Stimulated activated memory B cell treated with anti-CD40 and anti-IgM and Interleukin-4, amounts not matched to agents 10 μg/mL and 1 μg/mL and 100 μg/mL, for 72 hours (primary cell): ENCODE measurements around the gene HDGF.
A peak's percentile ranks its signal among the peaks of the same experiment; 100 is the strongest.

Source experiments
- ATAC-seq: fragments of 150-1000 bp; cut with Tn5 transposase; 2 replicates; pipeline ENCODE4 v1.10.0; 2021
- H3K27ac Mint-ChIP-seq: one replicate; pipeline ENCODE4 v1.8.0; 2022; ENCODE audit warnings: mild to moderate bottlenecking, mixed read lengths
- H3K27me3 Mint-ChIP-seq: one replicate; pipeline ENCODE4 v1.8.0; 2022; ENCODE audit warnings: mixed read lengths
- H3K36me3 Mint-ChIP-seq: one replicate; pipeline ENCODE4 v1.8.0; 2022; ENCODE audit warnings: mixed read lengths
- H3K4me1 Mint-ChIP-seq: one replicate; pipeline ENCODE4 v1.8.0; 2022; ENCODE audit warnings: mixed read lengths
- H3K4me3 Mint-ChIP-seq: one replicate; pipeline ENCODE4 v1.8.0; 2022; ENCODE audit warnings: mild to moderate bottlenecking, moderate library complexity, mixed read lengths
- H3K9me3 Mint-ChIP-seq: one replicate; pipeline ENCODE4 v1.8.0; 2022; ENCODE audit warnings: mixed read lengths

The HDGF gene

DNA sequence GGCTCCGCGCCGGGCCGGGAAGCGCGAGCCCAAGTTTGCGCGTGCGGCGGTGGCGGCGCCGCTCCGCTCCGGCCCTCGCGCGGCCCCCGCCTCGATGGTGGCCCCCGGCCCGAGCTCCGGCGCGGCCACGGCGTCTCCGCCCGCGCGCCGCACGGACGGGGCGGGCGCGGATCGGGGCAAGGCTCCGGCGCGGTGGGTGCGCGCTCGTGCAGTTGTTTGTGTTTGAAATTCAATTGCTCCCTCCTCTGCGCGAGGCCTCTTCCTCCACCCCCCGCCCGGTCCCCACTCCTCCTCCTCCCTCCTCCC, at the start of gene HDGF:
Gene HDGF, minus strand, starts transcription at position 225 of the 306 bp plus-strand sequence. CDS start 246 bp downstream, outside the sequence.
- Mint-ChIP-seq H3K4me1 (peaks cover 65% of the 10 kb centered on the region), H3K27me3 (no peaks in the 10 kb centered on the region), H3K36me3 (peaks cover 5% of the 10 kb centered on the region), H3K27ac (peak within 1 kb of the TSS; percentile 93), H3K4me3 (peak within 1 kb of the TSS; percentile 85), H3K9me3 (no peaks in the 10 kb centered on the region)
- no peak for ATAC-seq

DNA sequence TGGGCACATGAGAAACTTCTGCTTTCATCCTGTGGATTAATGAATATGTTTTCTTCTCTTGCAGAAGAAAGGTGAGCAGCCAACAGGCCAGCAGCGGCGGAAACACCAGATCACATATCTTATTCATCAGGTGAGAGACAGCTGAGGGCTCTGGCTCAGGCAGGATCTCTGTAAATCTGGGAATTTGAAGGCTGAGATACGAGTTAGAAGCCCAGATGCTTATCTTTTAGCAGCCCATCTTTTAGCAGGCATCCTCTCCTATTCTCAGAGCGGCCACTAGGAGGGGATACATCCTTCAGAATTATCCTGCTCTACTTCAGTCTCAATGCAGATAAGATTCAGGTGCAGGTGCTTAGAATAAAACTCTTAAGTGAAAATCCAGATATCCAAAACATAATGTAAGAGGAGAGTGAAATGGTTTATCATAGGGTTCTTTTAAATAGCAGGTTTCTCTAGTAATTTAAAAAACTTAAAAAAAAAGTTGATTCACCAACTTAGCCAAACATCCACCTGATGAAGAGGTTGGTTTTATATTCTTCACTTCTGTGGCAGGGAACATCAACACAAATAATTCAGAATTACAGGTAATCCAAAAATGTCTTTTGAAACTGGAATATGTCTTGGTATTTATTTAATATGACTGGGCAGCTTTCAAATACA, 45.9 kb upstream of the HDGF start:
- H3K27me3 Mint-ChIP-seq: no peaks in the 10 kb centered on the region
- ATAC-seq: no peak
- no peaks in the 10 kb centered on the region for H3K4me1 Mint-ChIP-seq
- H3K27ac Mint-ChIP-seq: no peak overlapping the region
- no peaks in the 10 kb centered on the region for H3K9me3 Mint-ChIP-seq
- H3K36me3 Mint-ChIP-seq: peaks cover 65% of the 10 kb centered on the region
- no peak overlapping the region for H3K4me3 Mint-ChIP-seq

DNA sequence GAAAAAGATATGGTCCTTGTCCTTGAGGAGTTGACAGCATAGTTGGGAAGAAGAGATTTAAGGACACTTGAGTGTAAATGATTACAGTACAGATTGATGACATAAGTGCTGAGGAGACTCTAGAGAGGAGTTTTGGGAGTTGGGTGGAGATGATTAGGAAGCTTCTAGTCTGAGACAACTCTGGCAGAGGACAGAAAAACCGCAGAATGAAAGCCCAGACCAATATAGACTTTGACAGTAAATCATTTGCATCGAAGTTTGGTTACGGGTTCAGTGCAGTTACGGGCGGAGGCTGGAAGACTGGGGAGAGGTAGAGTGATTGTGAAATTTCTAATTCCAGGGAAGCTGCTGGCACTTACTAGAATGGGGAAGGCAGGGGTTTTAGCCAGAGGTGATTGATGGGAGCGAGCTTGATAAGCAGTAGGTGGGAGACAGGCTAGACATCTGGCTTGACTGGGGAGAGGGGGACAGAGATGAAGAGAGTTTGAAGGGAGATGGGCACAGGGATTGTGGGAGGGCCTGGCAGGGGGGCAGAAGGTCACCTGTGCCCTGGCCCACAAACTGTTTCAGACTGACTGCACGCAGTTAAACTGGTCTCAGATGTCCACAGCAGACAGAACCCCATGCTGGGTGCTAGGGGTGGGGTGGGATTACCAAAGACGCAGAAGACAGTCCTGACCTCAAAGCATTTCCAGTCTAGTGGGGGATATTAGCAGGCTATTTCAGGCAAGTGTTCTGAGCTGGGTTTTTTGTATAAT, 45.0 kb upstream of the HDGF start:
- H3K27me3 Mint-ChIP-seq: no peaks in the 10 kb centered on the region
- H3K4me1 Mint-ChIP-seq: no peaks in the 10 kb centered on the region
- peaks cover 71% of the 10 kb centered on the region for H3K36me3 Mint-ChIP-seq
- ATAC-seq: no peak
- no peak overlapping the region for H3K4me3 Mint-ChIP-seq
- H3K27ac Mint-ChIP-seq: peak overlapping the region; percentile 0
- H3K9me3 Mint-ChIP-seq: no peaks in the 10 kb centered on the region

DNA sequence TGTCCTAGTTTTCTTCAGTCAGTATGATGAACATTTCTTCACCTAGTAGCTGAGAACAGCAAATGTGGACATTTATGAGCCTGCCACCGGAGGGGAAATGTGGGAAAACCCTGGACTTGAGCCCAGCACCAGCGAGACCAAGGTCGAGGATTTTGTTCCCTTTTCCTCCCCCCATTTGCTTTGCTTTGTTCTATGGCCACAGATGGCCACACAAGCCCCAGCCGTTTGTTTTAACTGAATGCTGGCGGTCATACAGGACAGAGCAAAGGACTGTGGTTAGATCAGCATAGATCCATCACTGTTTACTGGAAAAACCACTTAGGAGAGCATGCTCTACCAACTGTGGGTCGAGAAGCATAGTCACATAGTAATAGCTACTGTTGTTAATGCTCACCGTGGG, 44.3 kb upstream of the HDGF start:
- H3K27me3 Mint-ChIP-seq: no peaks in the 10 kb centered on the region
- H3K9me3 Mint-ChIP-seq: no peaks in the 10 kb centered on the region
- H3K27ac Mint-ChIP-seq: no peak overlapping the region
- H3K4me3 Mint-ChIP-seq: no peak overlapping the region
- ATAC-seq: no peak
- H3K4me1 Mint-ChIP-seq: no peaks in the 10 kb centered on the region
- H3K36me3 Mint-ChIP-seq: peaks cover 73% of the 10 kb centered on the region

DNA sequence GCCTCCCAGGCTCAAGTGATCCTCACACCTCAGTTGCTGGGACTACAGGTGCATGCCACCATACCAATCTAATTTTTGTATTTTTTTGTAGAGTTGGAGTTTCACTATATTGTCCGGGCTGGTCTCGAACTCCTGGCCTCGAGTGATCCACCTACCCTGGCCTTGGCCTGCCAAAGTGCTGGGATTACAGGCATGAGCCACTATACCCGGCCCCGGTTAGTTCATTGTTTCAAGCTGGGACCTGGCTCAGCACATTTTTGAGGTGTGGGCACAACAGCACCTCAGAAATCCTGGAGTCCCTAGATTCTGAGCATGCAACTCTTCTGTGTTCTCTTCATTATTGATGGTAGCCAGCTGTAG, 43.9 kb upstream of the HDGF start:
- H3K27ac Mint-ChIP-seq: no peak overlapping the region
- H3K9me3 Mint-ChIP-seq: no peaks in the 10 kb centered on the region
- no peak for ATAC-seq
- H3K4me3 Mint-ChIP-seq: no peak overlapping the region
- peaks cover 69% of the 10 kb centered on the region for H3K36me3 Mint-ChIP-seq
- no peaks in the 10 kb centered on the region for H3K27me3 Mint-ChIP-seq
- H3K4me1 Mint-ChIP-seq: no peaks in the 10 kb centered on the region

DNA sequence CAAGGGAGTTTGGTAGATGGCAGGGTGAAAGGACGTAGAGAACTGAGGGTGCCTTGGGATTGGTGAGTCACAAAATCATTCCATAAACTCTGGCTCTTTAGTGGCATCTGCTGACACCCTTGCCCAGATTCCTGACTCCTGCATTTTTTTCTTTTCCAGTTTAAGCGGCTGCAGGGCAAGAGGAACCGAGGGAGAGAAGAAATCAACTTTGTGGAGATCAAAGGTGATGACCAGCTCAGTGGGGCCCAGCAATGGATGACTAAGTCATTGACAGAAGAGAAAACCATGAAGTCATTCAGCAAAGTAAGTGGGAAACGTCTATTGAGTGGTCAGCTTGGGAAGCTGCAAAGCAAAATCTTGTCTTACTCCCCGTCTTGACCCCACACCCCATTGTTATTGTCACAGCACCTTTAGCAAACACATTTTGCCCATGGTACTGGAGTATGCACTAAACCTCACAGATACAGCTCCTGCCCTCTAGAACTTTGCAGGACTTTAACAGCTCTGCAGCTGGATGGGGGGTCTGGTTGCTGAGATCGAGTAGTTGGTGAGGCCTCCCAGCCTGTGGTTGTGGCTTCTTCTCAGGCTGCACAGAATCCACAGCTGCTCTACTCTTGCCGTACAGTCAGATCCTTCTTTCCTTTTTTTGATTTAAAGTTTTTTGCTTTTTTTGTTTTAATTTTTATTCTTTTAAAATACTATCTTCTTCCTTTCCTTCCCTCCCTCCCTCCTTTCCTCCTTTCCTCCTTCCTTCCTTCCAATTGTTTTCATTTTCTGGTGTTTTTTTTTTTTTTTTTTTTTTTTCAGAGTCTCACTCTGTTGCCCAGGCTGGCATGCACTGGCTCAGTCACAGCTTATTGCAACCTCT, 43.3 kb upstream of the HDGF start:
- no peak overlapping the region for H3K27ac Mint-ChIP-seq

DNA sequence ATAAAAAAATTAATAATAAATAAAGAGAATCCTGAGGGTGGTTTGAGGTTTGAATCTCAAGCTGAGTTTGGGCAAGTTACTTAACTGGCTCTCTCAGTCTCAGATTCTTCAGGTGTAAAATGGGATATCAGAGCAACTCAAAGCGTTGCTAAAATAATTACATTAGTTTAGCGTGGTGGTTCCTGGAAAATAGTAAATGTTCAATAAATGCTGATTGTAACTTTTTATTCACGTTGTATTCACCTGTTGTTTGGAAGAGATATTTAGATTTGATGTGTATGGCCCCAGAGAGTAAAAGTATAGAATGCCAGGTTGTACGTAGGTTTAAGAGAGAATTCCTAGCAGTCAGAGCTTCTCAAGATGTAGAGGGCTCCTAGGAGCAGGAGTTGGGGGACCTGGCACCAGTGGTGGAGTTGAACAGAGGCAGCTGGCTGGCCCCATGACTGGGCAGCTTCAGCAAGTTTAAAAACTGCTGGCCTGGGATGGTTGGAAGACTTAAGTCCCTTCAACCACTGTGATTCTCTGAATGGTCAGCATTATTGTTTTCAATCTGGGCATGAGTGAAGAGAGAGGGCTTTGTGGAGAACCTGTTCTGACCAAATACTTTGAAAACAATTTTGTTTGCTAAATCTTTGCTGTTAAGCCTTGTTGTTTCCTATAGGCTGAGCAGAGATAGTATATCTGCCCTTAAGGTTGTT, 38.3 kb upstream of the HDGF start:
- Mint-ChIP-seq H3K27ac (no peak overlapping the region), H3K36me3 (peaks cover 80% of the 10 kb centered on the region), H3K4me3 (no peak overlapping the region), H3K9me3 (no peaks in the 10 kb centered on the region), H3K27me3 (no peaks in the 10 kb centered on the region), H3K4me1 (peaks cover 11% of the 10 kb centered on the region)
- no peak for ATAC-seq

More for the DNA sequence above, 43.3 kb upstream of the HDGF start:
- no peak overlapping the region for H3K4me3 Mint-ChIP-seq
- H3K9me3 Mint-ChIP-seq: no peaks in the 10 kb centered on the region
- H3K4me1 Mint-ChIP-seq: no peaks in the 10 kb centered on the region
- H3K27me3 Mint-ChIP-seq: no peaks in the 10 kb centered on the region
- ATAC-seq: no peak
- peaks cover 69% of the 10 kb centered on the region for H3K36me3 Mint-ChIP-seq

DNA sequence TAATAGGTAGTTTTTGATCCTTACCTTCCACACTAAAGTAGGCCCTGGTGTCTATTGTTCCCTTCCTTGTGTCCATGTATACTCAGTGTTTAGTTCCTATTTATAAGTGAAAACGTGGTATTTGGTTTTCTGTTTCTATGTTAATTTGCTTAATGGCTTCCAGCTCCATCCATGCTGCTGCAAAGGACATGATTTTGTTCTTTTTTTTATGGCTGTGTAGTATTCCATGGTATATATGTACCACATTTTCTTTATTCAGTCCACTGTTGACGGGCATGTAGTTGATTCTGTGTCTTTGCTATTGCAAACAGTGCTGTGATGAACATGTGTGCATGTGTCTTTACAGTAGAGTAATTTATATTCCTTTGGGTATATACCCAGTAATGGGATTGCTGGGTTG, 36.7 kb upstream of the HDGF start:
- H3K27ac Mint-ChIP-seq: no peak overlapping the region
- no peaks in the 10 kb centered on the region for H3K27me3 Mint-ChIP-seq
- no peak for ATAC-seq
- peaks cover 72% of the 10 kb centered on the region for H3K36me3 Mint-ChIP-seq
- H3K9me3 Mint-ChIP-seq: no peaks in the 10 kb centered on the region
- no peak overlapping the region for H3K4me3 Mint-ChIP-seq
- peaks cover 11% of the 10 kb centered on the region for H3K4me1 Mint-ChIP-seq

DNA sequence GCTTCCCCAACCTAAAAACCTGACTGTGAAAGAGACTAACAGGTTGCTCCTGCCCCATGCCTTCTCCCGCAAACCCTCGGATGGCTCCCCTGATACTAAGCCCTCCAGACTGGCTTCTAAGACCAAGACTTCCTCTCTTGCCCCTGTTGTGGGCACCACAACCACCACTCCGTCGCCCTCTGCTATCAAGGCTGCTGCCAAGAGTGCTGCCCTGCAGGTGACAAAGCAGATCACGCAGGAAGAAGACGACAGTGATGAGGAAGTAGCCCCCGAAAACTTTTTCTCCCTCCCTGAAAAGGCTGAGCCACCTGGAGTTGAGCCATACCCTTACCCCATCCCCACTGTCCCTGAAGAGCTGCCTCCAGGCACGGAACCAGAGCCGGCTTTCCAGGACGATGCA, 35.2 kb upstream of the HDGF start:
- peaks cover 72% of the 10 kb centered on the region for H3K36me3 Mint-ChIP-seq
- no peak overlapping the region for H3K4me3 Mint-ChIP-seq
- H3K4me1 Mint-ChIP-seq: peaks cover 16% of the 10 kb centered on the region
- H3K27me3 Mint-ChIP-seq: no peaks in the 10 kb centered on the region
- no peak for ATAC-seq
- H3K27ac Mint-ChIP-seq: no peak overlapping the region
- H3K9me3 Mint-ChIP-seq: no peaks in the 10 kb centered on the region

DNA sequence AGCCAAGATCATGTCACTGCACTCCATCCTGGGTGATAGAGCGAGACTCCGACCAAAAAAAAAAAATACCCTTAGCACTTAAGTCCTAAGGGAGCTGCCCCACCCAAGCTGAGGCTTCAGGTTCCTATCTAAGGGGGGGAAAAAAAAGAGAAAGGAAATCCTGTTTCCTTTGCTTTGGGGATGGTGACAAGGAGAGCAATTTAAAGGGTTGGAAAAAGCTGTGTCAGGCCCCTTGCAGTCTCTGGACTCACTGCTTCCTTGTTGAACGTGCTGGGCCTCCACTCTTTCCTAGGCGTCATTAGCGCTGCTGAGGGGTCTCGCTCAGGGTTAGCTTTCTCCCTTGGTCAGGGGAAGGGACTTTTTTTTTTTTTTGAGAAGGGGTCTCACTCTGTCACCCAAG, 34.0 kb upstream of the HDGF start:
- Mint-ChIP-seq H3K9me3 (no peaks in the 10 kb centered on the region), H3K4me1 (peaks cover 26% of the 10 kb centered on the region), H3K36me3 (peaks cover 73% of the 10 kb centered on the region), H3K27ac (no peak overlapping the region), H3K27me3 (no peaks in the 10 kb centered on the region), H3K4me3 (no peak overlapping the region)
- no peak for ATAC-seq

DNA sequence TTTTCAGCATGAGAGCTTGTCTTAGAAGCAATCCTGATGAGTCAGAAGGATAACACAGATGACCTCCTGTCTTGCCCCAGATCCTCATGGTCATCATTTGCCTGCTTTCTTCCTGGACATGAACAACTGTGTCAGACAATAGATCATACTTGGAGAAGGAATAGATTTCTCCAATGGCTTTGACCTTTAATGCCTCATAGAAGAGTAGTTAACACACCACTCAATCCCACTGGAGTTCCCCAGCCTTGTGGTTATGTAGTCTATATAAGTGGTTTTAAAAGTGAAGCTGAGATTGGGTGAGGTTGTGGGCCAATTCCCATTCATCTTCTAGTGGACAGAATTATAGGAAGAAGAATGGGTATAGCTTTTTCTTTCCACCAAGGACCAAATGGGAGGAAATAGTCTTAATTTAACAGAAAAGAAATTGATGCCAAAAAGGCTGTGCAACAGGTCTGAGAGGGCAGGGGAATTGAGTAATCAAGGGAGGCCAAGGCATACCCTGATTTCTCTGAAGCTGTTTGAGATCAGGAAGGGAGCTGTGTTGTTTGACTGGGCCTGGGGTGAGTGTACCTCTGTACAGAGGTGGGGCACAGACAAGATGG, 30.2 kb upstream of the HDGF start:
- Mint-ChIP-seq H3K27me3 (no peaks in the 10 kb centered on the region), H3K36me3 (peaks cover 50% of the 10 kb centered on the region), H3K4me3 (no peak overlapping the region), H3K27ac (peak overlapping the region; percentile 52), H3K9me3 (no peaks in the 10 kb centered on the region), H3K4me1 (peaks cover 42% of the 10 kb centered on the region)
- ATAC-seq: no peak

DNA sequence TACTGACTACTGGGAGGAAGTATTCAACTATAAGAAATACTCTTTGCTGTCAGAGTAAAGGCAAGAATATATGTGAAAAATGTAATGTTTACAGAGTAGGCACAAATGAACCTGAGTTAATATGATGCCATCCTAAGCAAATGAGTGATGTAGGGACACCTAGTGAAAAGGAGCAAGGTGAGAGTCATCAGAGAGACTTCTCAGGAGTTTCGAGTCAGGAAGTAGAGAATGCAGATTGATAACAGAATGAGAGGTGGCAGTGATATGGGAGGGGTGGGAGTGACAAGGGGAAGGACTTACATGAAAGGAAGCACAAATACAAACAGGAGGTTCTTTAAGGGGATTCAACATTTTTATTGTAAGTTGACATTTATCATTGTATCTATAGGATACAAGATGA, 26.1 kb upstream of the HDGF start:
- Mint-ChIP-seq H3K9me3 (no peaks in the 10 kb centered on the region), H3K27me3 (no peaks in the 10 kb centered on the region), H3K36me3 (peaks cover 41% of the 10 kb centered on the region), H3K4me1 (peaks cover 58% of the 10 kb centered on the region), H3K27ac (no peak overlapping the region), H3K4me3 (no peak overlapping the region)
- ATAC-seq: no peak

DNA sequence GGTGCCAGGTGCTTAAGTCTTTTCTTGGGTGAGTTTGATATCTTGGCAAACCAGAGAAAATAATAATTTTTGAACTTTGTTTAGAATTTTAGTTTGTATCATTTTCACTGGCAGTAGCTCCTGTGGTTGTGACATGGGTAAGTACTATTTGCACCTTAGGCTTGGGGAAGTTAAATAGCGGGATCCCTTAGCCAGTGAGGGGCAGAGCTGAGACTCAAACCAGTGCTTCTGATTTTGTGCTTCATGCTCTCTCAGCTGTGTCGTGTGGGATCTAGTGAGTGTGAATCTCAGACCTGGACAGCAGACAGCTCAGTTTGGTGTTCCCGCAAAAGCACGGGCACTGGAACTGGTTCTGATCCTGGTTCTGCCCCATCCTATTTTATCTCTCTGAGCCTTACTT, 25.5 kb upstream of the HDGF start:
- Mint-ChIP-seq H3K36me3 (peaks cover 36% of the 10 kb centered on the region), H3K4me3 (no peak overlapping the region), H3K4me1 (peaks cover 59% of the 10 kb centered on the region), H3K27ac (no peak overlapping the region), H3K27me3 (no peaks in the 10 kb centered on the region), H3K9me3 (no peaks in the 10 kb centered on the region)
- no peak for ATAC-seq

DNA sequence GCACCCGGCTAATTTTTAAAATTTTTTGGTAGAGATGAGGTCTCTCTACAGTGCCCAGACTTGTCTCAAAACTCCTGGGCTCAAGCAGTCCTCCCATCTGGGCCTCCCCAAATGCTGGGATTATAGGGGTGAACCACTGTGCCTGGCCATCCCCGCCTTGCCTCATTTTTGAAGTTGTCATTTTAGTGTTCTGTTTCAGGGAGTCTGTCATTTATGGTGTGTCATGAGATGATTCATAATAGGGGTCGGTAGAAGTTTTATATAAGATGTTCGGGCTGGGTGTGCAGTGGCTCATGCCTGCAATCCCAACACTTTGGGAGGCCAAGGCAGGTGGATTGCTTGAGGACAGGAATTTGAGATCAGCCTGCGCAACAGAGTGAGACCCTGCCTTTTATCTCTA, 24.3 kb upstream of the HDGF start:
- no peak overlapping the region for H3K4me3 Mint-ChIP-seq
- ATAC-seq: no peak
- H3K36me3 Mint-ChIP-seq: peaks cover 32% of the 10 kb centered on the region
- H3K4me1 Mint-ChIP-seq: peaks cover 56% of the 10 kb centered on the region
- H3K27me3 Mint-ChIP-seq: no peaks in the 10 kb centered on the region
- no peak overlapping the region for H3K27ac Mint-ChIP-seq
- no peaks in the 10 kb centered on the region for H3K9me3 Mint-ChIP-seq

DNA sequence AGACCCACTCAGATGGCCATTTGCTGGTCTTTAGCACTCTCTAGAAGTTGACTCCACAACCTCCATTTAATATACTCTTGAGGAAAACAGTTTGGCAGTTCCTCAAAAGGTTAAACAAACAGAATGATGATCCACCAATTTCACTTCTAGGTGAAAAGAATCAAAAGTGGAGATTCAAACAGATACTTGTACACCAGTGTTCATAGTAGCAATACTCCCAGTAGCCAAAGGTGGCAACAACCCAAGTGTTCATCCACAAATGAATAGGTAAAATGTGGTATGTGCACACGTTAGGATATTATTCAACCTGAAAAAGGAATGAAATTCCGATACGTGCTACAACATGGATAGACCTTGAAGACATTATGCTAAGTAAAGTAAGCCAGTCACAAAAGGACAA, 22.1 kb upstream of the HDGF start:
- Mint-ChIP-seq H3K4me1 (peaks cover 74% of the 10 kb centered on the region), H3K36me3 (peaks cover 36% of the 10 kb centered on the region), H3K27me3 (no peaks in the 10 kb centered on the region), H3K4me3 (no peak overlapping the region), H3K27ac (no peak overlapping the region), H3K9me3 (no peaks in the 10 kb centered on the region)
- no peak for ATAC-seq
